ACC112 (cell line): ENCODE data around the gene CALML5.

Source experiments
- H2AFZ ChIP-seq: fragments of 200-600 bp; sonication (generic); one replicate; pipeline ENCODE4 v1.6.0; 2017; ENCODE audit warnings: antibody characterized with exemption, low read length; ENCODE audit not compliant: unreplicated experiment
- H3K27ac ChIP-seq: fragments of 200-600 bp; sonication (generic); 2 replicates; pipeline ENCODE4 v1.5.1; 2014; ENCODE audit warnings: low read depth, mild to moderate bottlenecking, antibody characterized with exemption, low read length, moderate library complexity
- H3K27me3 ChIP-seq: fragments of 200-600 bp; sonication (generic); 2 replicates; pipeline ENCODE4 v1.6.1; 2014; ENCODE audit warnings: mild to moderate bottlenecking, antibody characterized with exemption, low read length, moderate library complexity, mixed read lengths; ENCODE audit not compliant: insufficient read depth
- H3K36me3 ChIP-seq: fragments of 200-600 bp; sonication (generic); 2 replicates; pipeline ENCODE4 v1.6.1; 2016; ENCODE audit warnings: mild to moderate bottlenecking, antibody characterized with exemption, low read length, moderate library complexity, mixed read lengths; ENCODE audit not compliant: insufficient read depth
- H3K4me1 ChIP-seq: fragments of 200-600 bp; sonication (generic); one replicate; pipeline ENCODE4 v1.6.1; 2016; ENCODE audit warnings: low read length, mixed read lengths; ENCODE audit not compliant: insufficient read depth, unreplicated experiment, control insufficient read depth
- H3K4me3 ChIP-seq: fragments of 200-600 bp; sonication (generic); 2 replicates; pipeline ENCODE4 v1.5.1; 2014; ENCODE audit warnings: mild to moderate bottlenecking, low read depth, low read length
- H3K79me2 ChIP-seq: fragments of 200-600 bp; sonication (generic); one replicate; pipeline ENCODE4 v1.6.0; 2016; ENCODE audit warnings: low read length; ENCODE audit not compliant: control insufficient read depth, unreplicated experiment, insufficient read depth

Gene CALML5, protein sequence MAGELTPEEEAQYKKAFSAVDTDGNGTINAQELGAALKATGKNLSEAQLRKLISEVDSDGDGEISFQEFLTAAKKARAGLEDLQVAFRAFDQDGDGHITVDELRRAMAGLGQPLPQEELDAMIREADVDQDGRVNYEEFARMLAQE

GRCh38 chr10:5499493-5500140 lies at the start of gene CALML5:
CALML5 (minus strand) TSS chr10:5499570; CDS start chr10:5499438, 132 bp downstream.
- Histone ChIP-seq H2AFZ (no peak within 1 kb of the TSS), H3K79me2 (no peaks in the 10 kb centered on the region), H3K27ac (no peak within 1 kb of the TSS), H3K4me1 (no peaks in the 10 kb centered on the region), H3K4me3 (no peak within 1 kb of the TSS), H3K36me3 (no peaks in the 10 kb centered on the region), H3K27me3 (peaks cover 40% of the 10 kb centered on the region)

DNA sequence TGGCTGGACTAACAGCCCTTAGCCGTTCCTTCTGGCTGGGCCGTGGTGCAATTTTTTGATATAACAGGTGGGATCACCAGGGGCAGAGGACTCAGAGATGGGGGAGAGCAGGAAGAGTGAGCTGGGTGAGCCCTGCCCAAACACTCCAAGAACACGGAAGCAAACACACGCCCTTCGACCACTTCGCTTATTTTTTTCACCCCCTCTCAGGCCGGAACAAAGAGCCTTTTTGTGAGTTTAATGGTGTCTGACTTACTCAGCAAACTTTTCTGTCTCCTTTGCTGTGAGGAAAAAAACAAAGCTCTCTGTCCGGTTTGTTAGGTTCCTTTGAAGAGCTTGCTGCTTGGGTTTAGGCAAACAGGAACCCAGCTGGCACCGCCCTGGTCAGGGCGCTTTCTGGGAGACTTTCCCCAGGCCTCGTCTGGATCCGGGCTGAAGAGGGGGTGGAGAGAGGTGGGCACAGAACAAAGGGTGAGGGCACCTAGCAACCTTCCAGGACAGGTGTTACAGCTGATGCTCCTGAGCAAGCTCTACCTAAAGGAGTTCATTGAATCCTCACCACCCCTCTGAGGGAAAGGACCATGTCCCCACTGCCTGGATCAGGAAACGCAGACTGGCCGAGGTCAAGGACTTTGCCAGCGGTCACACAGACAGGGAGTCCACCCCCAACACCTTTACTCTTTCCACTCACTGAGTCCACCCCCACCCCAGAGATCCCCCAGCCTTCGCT lies 48.7 kb upstream of the CALML5 start:
- Histone ChIP-seq H3K36me3 (no peaks in the 10 kb centered on the region), H2AFZ (no peak overlapping the region), H3K27ac (peak overlapping the region; percentile 44; the same call in 1 of the 2 replicates), H3K27me3 (no peaks in the 10 kb centered on the region), H3K4me3 (peak overlapping the region; percentile 12; the same call in 1 of the 2 replicates), H3K79me2 (no peaks in the 10 kb centered on the region), H3K4me1 (peaks cover 44% of the 10 kb centered on the region)

- Histone ChIP-seq H3K27ac (peak overlapping the region; percentile 44; the same call in 1 of the 2 replicates), H2AFZ (no peak overlapping the region), H3K4me1 (peaks cover 44% of the 10 kb centered on the region)
These were observed 48.2 kb upstream of the CALML5 start for GRCh38 chr10:5547681-5547930.

DNA sequence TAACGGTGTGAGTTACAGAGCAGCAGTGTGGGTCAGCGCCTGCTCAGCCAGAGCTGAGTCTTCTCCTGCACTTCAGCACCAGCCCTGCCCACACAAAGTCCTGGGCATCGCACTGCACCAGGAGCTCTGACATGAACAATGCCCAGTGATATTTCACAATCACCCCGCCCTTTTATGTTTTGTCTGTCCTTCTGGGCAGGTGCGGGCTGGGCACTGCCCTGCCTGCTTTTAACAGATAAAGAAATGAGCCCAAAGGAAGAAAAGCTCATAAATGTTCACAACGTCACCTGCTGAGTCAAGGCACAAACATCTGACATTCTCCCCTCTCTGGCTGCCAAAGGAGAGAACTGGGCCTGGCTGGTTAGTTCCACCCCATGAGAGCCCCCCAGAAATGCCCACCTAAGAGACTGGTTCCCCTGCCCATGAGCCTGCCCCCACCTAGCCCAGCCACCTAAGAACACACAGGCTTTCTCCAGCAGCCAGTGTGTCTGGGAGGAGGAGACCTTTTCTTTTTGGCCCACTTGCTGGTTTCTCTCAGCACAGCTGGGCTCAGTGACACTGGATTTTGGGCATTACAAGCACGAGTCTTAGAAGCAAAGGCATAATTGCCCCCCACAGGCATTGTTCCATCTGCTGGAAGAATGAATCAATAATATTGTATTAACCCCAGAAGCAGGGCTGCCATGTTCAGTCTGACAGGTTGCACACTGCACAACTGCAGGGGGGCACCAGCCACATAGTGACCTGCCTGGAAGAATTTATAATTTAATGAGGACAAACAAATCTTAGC lies 47.7 kb upstream of the CALML5 start:
- peak overlapping the region; percentile 44; the same call in 1 of the 2 replicates for H3K27ac ChIP-seq
- H3K79me2 ChIP-seq = no peaks in the 10 kb centered on the region
- H2AFZ ChIP-seq = no peak overlapping the region
- no peak overlapping the region; the same call in 1 of the 2 replicates for H3K4me3 ChIP-seq
- no peaks in the 10 kb centered on the region; the same call in 1 of the 2 replicates for H3K36me3 ChIP-seq
- H3K4me1 ChIP-seq = peaks cover 44% of the 10 kb centered on the region
- H3K27me3 ChIP-seq = no peaks in the 10 kb centered on the region

More at GRCh38 chr10:5547681-5547930, 48.2 kb upstream of the CALML5 start:
- no peaks in the 10 kb centered on the region; the same call in 1 of the 2 replicates for H3K36me3 ChIP-seq
- H3K27me3 ChIP-seq = no peaks in the 10 kb centered on the region
- peak overlapping the region; percentile 12; the same call in 1 of the 2 replicates for H3K4me3 ChIP-seq
- H3K79me2 ChIP-seq = no peaks in the 10 kb centered on the region

- peak overlapping the region; percentile 46; the same call in 1 of the 2 replicates for H3K27ac ChIP-seq
- peaks cover 44% of the 10 kb centered on the region for H3K4me1 ChIP-seq
- peak overlapping the region; percentile 54 for H2AFZ ChIP-seq
These were observed 46.7 kb upstream of the CALML5 start for GRCh38 chr10:5545778-5546710.

DNA sequence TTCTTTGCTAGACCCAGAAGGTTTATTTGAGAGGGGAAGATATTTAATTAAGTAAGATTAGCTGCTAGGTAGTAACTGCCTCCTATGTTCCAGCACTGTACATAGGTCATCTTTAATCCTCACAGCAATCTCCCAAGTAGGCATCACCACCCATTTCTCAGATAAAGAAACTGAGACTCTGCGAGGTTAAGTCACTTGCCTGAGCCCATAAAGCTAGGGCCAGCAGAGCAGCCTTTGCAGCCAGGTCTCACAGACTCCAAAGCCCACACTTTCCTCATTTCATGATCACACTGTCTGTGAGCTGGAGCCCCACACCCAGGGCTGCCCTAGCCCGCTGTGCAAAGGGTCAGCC lies 46.0 kb upstream of the CALML5 start:
- H3K4me3 ChIP-seq = no peak overlapping the region
- H3K27me3 ChIP-seq = no peaks in the 10 kb centered on the region
- no peaks in the 10 kb centered on the region; the same call in 1 of the 2 replicates for H3K36me3 ChIP-seq
- no peak overlapping the region for H2AFZ ChIP-seq
- H3K79me2 ChIP-seq = no peaks in the 10 kb centered on the region
- H3K27ac ChIP-seq = peak overlapping the region; percentile 46; the same call in 1 of the 2 replicates
- peaks cover 44% of the 10 kb centered on the region for H3K4me1 ChIP-seq

More at GRCh38 chr10:5545778-5546710, 46.7 kb upstream of the CALML5 start:
- no peak overlapping the region for H3K4me3 ChIP-seq
- no peaks in the 10 kb centered on the region for H3K79me2 ChIP-seq
- no peaks in the 10 kb centered on the region for H3K27me3 ChIP-seq
- no peaks in the 10 kb centered on the region; the same call in 1 of the 2 replicates for H3K36me3 ChIP-seq

DNA sequence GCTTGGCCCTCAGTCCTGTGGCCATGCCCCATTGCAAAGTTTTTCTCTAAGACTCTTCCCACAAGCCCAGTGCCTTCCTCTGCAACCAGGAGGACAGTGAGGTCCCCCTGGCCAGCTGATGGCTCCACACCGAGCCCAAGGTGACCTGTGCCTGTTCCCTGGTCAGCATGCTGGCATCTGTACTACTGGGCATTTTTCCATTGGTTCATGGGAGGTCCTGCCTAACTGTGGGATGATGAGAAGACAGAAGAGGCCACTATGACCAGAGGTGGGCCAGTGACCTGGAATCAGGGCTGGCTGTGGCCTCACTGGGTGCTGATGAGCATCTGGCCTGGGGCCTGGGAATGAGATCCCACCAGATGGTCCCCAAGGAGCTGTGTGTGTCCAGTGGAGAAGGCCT lies 45.6 kb upstream of the CALML5 start:
- H3K27me3 ChIP-seq = no peaks in the 10 kb centered on the region
- no peak overlapping the region for H2AFZ ChIP-seq
- H3K36me3 ChIP-seq = no peaks in the 10 kb centered on the region; the same call in 1 of the 2 replicates
- peaks cover 44% of the 10 kb centered on the region for H3K4me1 ChIP-seq
- no peaks in the 10 kb centered on the region for H3K79me2 ChIP-seq
- no peak overlapping the region for H3K27ac ChIP-seq
- no peak overlapping the region for H3K4me3 ChIP-seq

GRCh38 chr10:5544216-5544805 lies 44.9 kb upstream of the CALML5 start:
- no peak overlapping the region for H2AFZ ChIP-seq

DNA sequence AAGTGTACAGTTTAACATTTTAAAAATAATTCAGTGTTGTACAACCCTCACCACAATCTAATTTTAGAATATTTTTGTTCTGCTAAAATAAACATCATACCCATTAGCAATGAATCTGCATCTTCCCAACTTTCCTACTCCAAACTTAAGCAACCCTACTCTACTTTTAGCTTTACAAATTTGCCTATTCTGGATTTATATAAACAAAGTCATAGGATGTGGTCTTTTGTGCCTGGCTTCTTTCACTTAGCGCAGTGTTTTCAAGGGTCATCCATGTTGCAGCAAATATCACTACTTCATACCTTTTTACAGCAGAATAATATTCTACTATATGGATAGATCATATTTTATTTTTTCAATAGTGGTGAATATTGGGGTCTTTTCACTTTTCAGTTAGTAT lies 44.3 kb upstream of the CALML5 start:
- Histone ChIP-seq H3K27me3 (no peaks in the 10 kb centered on the region), H3K79me2 (no peaks in the 10 kb centered on the region), H3K4me3 (no peak overlapping the region), H3K36me3 (no peaks in the 10 kb centered on the region; the same call in 1 of the 2 replicates), H3K27ac (no peak overlapping the region), H3K4me1 (peaks cover 34% of the 10 kb centered on the region), H2AFZ (no peak overlapping the region)

More at GRCh38 chr10:5544216-5544805, 44.9 kb upstream of the CALML5 start:
- Histone ChIP-seq H3K36me3 (no peaks in the 10 kb centered on the region; the same call in 1 of the 2 replicates), H3K27ac (no peak overlapping the region), H3K79me2 (no peaks in the 10 kb centered on the region), H3K4me3 (no peak overlapping the region), H3K27me3 (no peaks in the 10 kb centered on the region), H3K4me1 (peaks cover 41% of the 10 kb centered on the region)
